Activated T-helper 2 cell treated with anti-CD3 and anti-CD28 coated beads, Interferon-gamma antibody, Interleukin-2, Interleukin-4, amounts not matched to agents 10 μg/mL and 5 μg/mL and 100 μg/mL, durations not matched to agents 14 hours and 24 hours and 36 hours (primary cell): ENCODE measurements around the gene BABAM2. TPM values are rescaled to one million over a fixed set of nuclear protein-coding genes. Genes with fewer than 3 reads are reported as not detected.

Source experiments
- DNase-seq: peaks from one replicate; pipeline ENCODE4 v3.0.0; 2021; ENCODE audit warnings: low spot score
- H3K27ac Mint-ChIP-seq: one replicate; pipeline ENCODE4 v1.8.0; 2021; ENCODE audit warnings: mixed read lengths
- H3K27me3 Mint-ChIP-seq: one replicate; pipeline ENCODE4 v1.8.0; 2021; ENCODE audit warnings: low read depth, mixed read lengths
- H3K36me3 Mint-ChIP-seq: one replicate; pipeline ENCODE4 v1.8.0; 2021; ENCODE audit warnings: low read depth, mixed read lengths
- H3K4me1 Mint-ChIP-seq: one replicate; pipeline ENCODE4 v1.8.0; 2021; ENCODE audit warnings: low read depth, mixed read lengths
- H3K4me3 Mint-ChIP-seq: one replicate; pipeline ENCODE4 v1.8.0; 2021; ENCODE audit warnings: low read depth, mild to moderate bottlenecking, moderate library complexity, mixed read lengths
- H3K9me3 Mint-ChIP-seq: one replicate; pipeline ENCODE4 v1.8.0; 2021; ENCODE audit warnings: mixed read lengths
- intact Hi-C: fragments of 100-400 bp; cut with micrococcal nuclease; formaldehyde crosslinking; loops from one replicate; pipeline ENCODE4 v1.15.1; 2023
- total RNA-seq: library from RNA; stranded (reverse); gene quantifications from 2 replicates; pipeline ENCODE4 v1.2.3, GENCODE V29; 2022

The BABAM2 gene
- total RNA-seq, 1 donor from 2014 or later: 49.0 TPM

- Mint-ChIP-seq H3K9me3 (peaks cover 4% of the 10 kb centered on the region), H3K4me1 (peaks cover 11% of the 10 kb centered on the region), H3K27me3 (no peaks in the 10 kb centered on the region), H3K4me3 (no peak overlapping the region), H3K27ac (no peak overlapping the region), H3K36me3 (peaks cover 25% of the 10 kb centered on the region)
- no peak for DNase-seq
- intact Hi-C loops: no loop called here
Observed at GRCh38 chr2:28062867-28063266, 172.3 kb downstream of the BABAM2 start.

- H3K27ac Mint-ChIP-seq: no peak overlapping the region
- H3K36me3 Mint-ChIP-seq: peaks cover 22% of the 10 kb centered on the region
- DNase-seq: no peak
- H3K4me3 Mint-ChIP-seq: no peak overlapping the region
- peaks cover 11% of the 10 kb centered on the region for H3K4me1 Mint-ChIP-seq
- intact Hi-C loops: no loop called here
- H3K27me3 Mint-ChIP-seq: no peaks in the 10 kb centered on the region
- H3K9me3 Mint-ChIP-seq: peaks cover 4% of the 10 kb centered on the region
Observed at GRCh38 chr2:28063492-28063962, 173.0 kb downstream of the BABAM2 start.

GRCh38 chr2:28067602-28068001 lies 177.1 kb downstream of the BABAM2 start:
- intact Hi-C loops: no loop called here
- H3K4me3 Mint-ChIP-seq: no peak overlapping the region
- H3K36me3 Mint-ChIP-seq: peaks cover 7% of the 10 kb centered on the region
- no peak for DNase-seq
- no peak overlapping the region for H3K27ac Mint-ChIP-seq
- no peaks in the 10 kb centered on the region for H3K27me3 Mint-ChIP-seq
- H3K9me3 Mint-ChIP-seq: no peaks in the 10 kb centered on the region
- H3K4me1 Mint-ChIP-seq: peaks cover 9% of the 10 kb centered on the region

GRCh38 chr2:28068088-28068487 lies 177.6 kb downstream of the BABAM2 start:
- no peak for DNase-seq
- Mint-ChIP-seq H3K36me3 (peaks cover 5% of the 10 kb centered on the region), H3K27ac (no peak overlapping the region), H3K4me1 (peaks cover 4% of the 10 kb centered on the region), H3K4me3 (no peak overlapping the region), H3K27me3 (no peaks in the 10 kb centered on the region), H3K9me3 (no peaks in the 10 kb centered on the region)
- intact Hi-C loops: no loop called here

GRCh38 chr2:28068527-28068926 lies 178.0 kb downstream of the BABAM2 start:
- Mint-ChIP-seq H3K27ac (no peak overlapping the region), H3K9me3 (no peaks in the 10 kb centered on the region), H3K4me3 (no peak overlapping the region), H3K27me3 (no peaks in the 10 kb centered on the region), H3K4me1 (peaks cover 1% of the 10 kb centered on the region), H3K36me3 (peaks cover 5% of the 10 kb centered on the region)
- intact Hi-C loops: no loop called here
- DNase-seq: no peak

GRCh38 chr2:28071221-28071620 lies 180.7 kb downstream of the BABAM2 start:
- Mint-ChIP-seq H3K27ac (no peak overlapping the region), H3K36me3 (peaks cover 5% of the 10 kb centered on the region), H3K4me1 (no peaks in the 10 kb centered on the region), H3K27me3 (no peaks in the 10 kb centered on the region), H3K4me3 (no peak overlapping the region), H3K9me3 (no peaks in the 10 kb centered on the region)
- intact Hi-C loops: no loop called here
- DNase-seq: no peak

GRCh38 chr2:28074137-28074536 lies 183.6 kb downstream of the BABAM2 start:
- H3K27me3 Mint-ChIP-seq: no peaks in the 10 kb centered on the region
- no peaks in the 10 kb centered on the region for H3K36me3 Mint-ChIP-seq
- intact Hi-C loops: no loop called here
- H3K4me3 Mint-ChIP-seq: no peak overlapping the region
- DNase-seq: no peak
- no peaks in the 10 kb centered on the region for H3K4me1 Mint-ChIP-seq
- H3K27ac Mint-ChIP-seq: no peak overlapping the region
- H3K9me3 Mint-ChIP-seq: no peaks in the 10 kb centered on the region

- H3K27me3 Mint-ChIP-seq: no peaks in the 10 kb centered on the region
- no peaks in the 10 kb centered on the region for H3K9me3 Mint-ChIP-seq
- H3K27ac Mint-ChIP-seq: no peak overlapping the region
- no peak overlapping the region for H3K4me3 Mint-ChIP-seq
- intact Hi-C loops: no loop called here
- H3K4me1 Mint-ChIP-seq: peaks cover 23% of the 10 kb centered on the region
- H3K36me3 Mint-ChIP-seq: no peaks in the 10 kb centered on the region
- no peak for DNase-seq
Observed at GRCh38 chr2:28080911-28081310, 190.4 kb downstream of the BABAM2 start.

GRCh38 chr2:28082131-28082530 lies 191.6 kb downstream of the BABAM2 start:
- no peaks in the 10 kb centered on the region for H3K27me3 Mint-ChIP-seq
- peaks cover 23% of the 10 kb centered on the region for H3K4me1 Mint-ChIP-seq
- no peak for DNase-seq
- no peak overlapping the region for H3K27ac Mint-ChIP-seq
- no peaks in the 10 kb centered on the region for H3K9me3 Mint-ChIP-seq
- intact Hi-C loops: no loop called here
- H3K4me3 Mint-ChIP-seq: no peak overlapping the region
- H3K36me3 Mint-ChIP-seq: no peaks in the 10 kb centered on the region

- no peak overlapping the region for H3K4me3 Mint-ChIP-seq
- DNase-seq: no peak
- no peaks in the 10 kb centered on the region for H3K27me3 Mint-ChIP-seq
- no peak overlapping the region for H3K27ac Mint-ChIP-seq
- intact Hi-C loops: no loop called here
- peaks cover 23% of the 10 kb centered on the region for H3K4me1 Mint-ChIP-seq
- no peaks in the 10 kb centered on the region for H3K9me3 Mint-ChIP-seq
- H3K36me3 Mint-ChIP-seq: no peaks in the 10 kb centered on the region
Observed at GRCh38 chr2:28083476-28083875, 192.9 kb downstream of the BABAM2 start.

- Mint-ChIP-seq H3K27me3 (no peaks in the 10 kb centered on the region), H3K36me3 (no peaks in the 10 kb centered on the region), H3K27ac (no peak overlapping the region), H3K4me1 (peaks cover 23% of the 10 kb centered on the region), H3K4me3 (no peak overlapping the region), H3K9me3 (no peaks in the 10 kb centered on the region)
- DNase-seq: no peak
- intact Hi-C loops: no loop called here
Observed at GRCh38 chr2:28084564-28084963, 194.0 kb downstream of the BABAM2 start.

- Mint-ChIP-seq H3K4me1 (peaks cover 23% of the 10 kb centered on the region), H3K27me3 (no peaks in the 10 kb centered on the region), H3K36me3 (no peaks in the 10 kb centered on the region), H3K9me3 (no peaks in the 10 kb centered on the region), H3K27ac (no peak overlapping the region), H3K4me3 (no peak overlapping the region)
- intact Hi-C loops: no loop called here
- no peak for DNase-seq
Observed at GRCh38 chr2:28085201-28085600, 194.7 kb downstream of the BABAM2 start.

GRCh38 chr2:28086611-28087010 lies 196.1 kb downstream of the BABAM2 start:
- no peaks in the 10 kb centered on the region for H3K36me3 Mint-ChIP-seq
- peaks cover 13% of the 10 kb centered on the region for H3K4me1 Mint-ChIP-seq
- intact Hi-C loops: no loop called here
- no peaks in the 10 kb centered on the region for H3K9me3 Mint-ChIP-seq
- DNase-seq: no peak
- no peak overlapping the region for H3K4me3 Mint-ChIP-seq
- no peaks in the 10 kb centered on the region for H3K27me3 Mint-ChIP-seq
- no peak overlapping the region for H3K27ac Mint-ChIP-seq

GRCh38 chr2:28088970-28089369 lies 198.4 kb downstream of the BABAM2 start:
- H3K27ac Mint-ChIP-seq: no peak overlapping the region
- H3K9me3 Mint-ChIP-seq: no peaks in the 10 kb centered on the region
- no peaks in the 10 kb centered on the region for H3K27me3 Mint-ChIP-seq
- no peak overlapping the region for H3K4me3 Mint-ChIP-seq
- no peaks in the 10 kb centered on the region for H3K36me3 Mint-ChIP-seq
- peaks cover 1% of the 10 kb centered on the region for H3K4me1 Mint-ChIP-seq
- DNase-seq: no peak
- intact Hi-C loops: no loop called here
